Natural killer cell (primary cell): Measurements from ENCODE around the gene TAF3. TPM values are rescaled to one million over a fixed set of nuclear protein-coding genes. Genes with fewer than 3 reads are reported as not detected.
A peak's percentile ranks its signal among the peaks of the same experiment; 100 is the strongest.

Source experiments
- ATAC-seq, 3 donors: fragments of 150-1000 bp in 2 of 3; fragments of 200-7000 bp in 1 of 3; cut with Tn5 transposase; 1 replicate in 1 of 3; 2 replicates in 2 of 3; pipeline ENCODE4 v1.10.0; 2021; ENCODE audit warnings: mild to moderate bottlenecking in 2 of 3, moderate library complexity in 2 of 3
- DNase-seq, 2 donors: peaks; one replicate each; pipeline versions ENCODE4 v3.0.0 to v3.0.0-alpha.2; 2013 to 2021; ENCODE audit warnings: mixed read lengths in 1 of 2
- H3K27ac ChIP-seq: one replicate; pipeline ENCODE4 v1.5.1; 2013; ENCODE audit warnings: mild to moderate bottlenecking, low read length
- H3K27me3 ChIP-seq: one replicate; pipeline ENCODE4 v1.6.1; 2013; ENCODE audit warnings: low read length; ENCODE audit not compliant: control insufficient read depth, insufficient read depth
- H3K36me3 ChIP-seq: one replicate; pipeline ENCODE4 v1.6.1; 2013; ENCODE audit warnings: low read length; ENCODE audit not compliant: control insufficient read depth, insufficient read depth
- H3K4me1 ChIP-seq: one replicate; pipeline ENCODE4 v1.6.1; 2013; ENCODE audit warnings: low read length; ENCODE audit not compliant: control insufficient read depth, insufficient read depth
- H3K4me3 ChIP-seq: one replicate; pipeline ENCODE4 v1.5.1; 2013; ENCODE audit warnings: low read length
- H3K9me3 ChIP-seq: one replicate; pipeline ENCODE4 v1.6.1; 2013; ENCODE audit warnings: low read length; ENCODE audit not compliant: control insufficient read depth, insufficient read depth
- H3K27ac Mint-ChIP-seq, 2 donors: one replicate each; pipeline ENCODE4 v1.8.0; 2022; ENCODE audit warnings: mild to moderate bottlenecking in 2 of 2, mixed read lengths in 2 of 2, moderate library complexity in 1 of 2
- H3K27me3 Mint-ChIP-seq, 2 donors: one replicate each; pipeline ENCODE4 v1.8.0; 2022; ENCODE audit warnings: low read depth in 2 of 2, mixed read lengths in 2 of 2
- H3K36me3 Mint-ChIP-seq: one replicate; pipeline ENCODE4 v1.8.0; 2022; ENCODE audit warnings: mixed read lengths
- H3K4me1 Mint-ChIP-seq, 2 donors: one replicate each; pipeline ENCODE4 v1.8.0; 2022; ENCODE audit warnings: mixed read lengths in 2 of 2
- H3K4me3 Mint-ChIP-seq: one replicate; pipeline ENCODE4 v1.8.0; 2022; ENCODE audit warnings: mild to moderate bottlenecking, moderate library complexity, mixed read lengths
- H3K9me3 Mint-ChIP-seq, 2 donors: one replicate each; pipeline ENCODE4 v1.8.0; 2022; ENCODE audit warnings: mixed read lengths in 2 of 2
- CTCF ChIP-seq: fragments of 200-600 bp; IDR thresholded peaks from one replicate; pipeline ENCODE4 v1.8.0; 2022; ENCODE audit warnings: antibody characterized with exemption
- WGBS: methylation state at CpG from one replicate; pipeline ENCODE4 v1.1.7; 2013; ENCODE audit warnings: missing lambda C conversion rate; ENCODE audit not compliant: insufficient coverage; 5-methylcytosine and 5-hydroxymethylcytosine counted together
- intact Hi-C: fragments of 100-400 bp; cut with micrococcal nuclease; formaldehyde crosslinking; loops from one replicate; pipeline ENCODE4 v1.14.2; 2022
- total RNA-seq, 4 donors: library from RNA; stranded (reverse); fragments of 120-200 nt in 1 of 4; gene quantifications; one replicate each; pipeline versions ENCODE4 v1.2.3 to v1.2.4, GENCODE V29; 2013 to 2022

Gene TAF3
- total RNA-seq, 3 donors from 2014 or later (not counting 1 experiment from before 2014, with no cell fraction given): 14.5 to 17.0 (median 15.6) TPM

- H3K27ac Mint-ChIP-seq: peak overlapping the region; percentile 86 to 98
- Histone ChIP-seq H3K27me3 (no peaks in the 10 kb centered on the region), H3K4me1 (peaks cover 69% of the 10 kb centered on the region), H3K9me3 (no peaks in the 10 kb centered on the region), H3K4me3 (no peak overlapping the region), H3K27ac (peak overlapping the region; percentile 83), H3K36me3 (peaks cover 59% of the 10 kb centered on the region)
- TF ChIP-seq CTCF: no peak
- ATAC-seq (no peak), DNase-seq (no peak)
- 93% methylated on average over 15 of the region's 15 CpGs for WGBS
- intact Hi-C loops: no loop called here
- peaks cover 23% of the 10 kb centered on the region for H3K36me3 Mint-ChIP-seq
- H3K9me3 Mint-ChIP-seq: no peaks in the 10 kb centered on the region
- no peaks in the 10 kb centered on the region for H3K27me3 Mint-ChIP-seq
- peaks cover 79 to 87% of the 10 kb centered on the region in 2 donors for H3K4me1 Mint-ChIP-seq
- peak overlapping the region; percentile 96 for H3K4me3 Mint-ChIP-seq
Observed at GRCh38 chr10:8063128-8063908, 245.0 kb downstream of the TAF3 start.

GRCh38 chr10:8063935-8064334 lies 245.6 kb downstream of the TAF3 start:
- peaks cover 25% of the 10 kb centered on the region for H3K36me3 Mint-ChIP-seq
- no peak overlapping the region for H3K27ac ChIP-seq
- intact Hi-C loops: no loop called here
- H3K9me3 Mint-ChIP-seq: no peaks in the 10 kb centered on the region
- no peak for TF ChIP-seq CTCF
- H3K4me3 Mint-ChIP-seq: peak overlapping the region; percentile 66
- ATAC-seq: no peak
- 94% methylated on average over 13 of the region's 13 CpGs for WGBS
- peaks cover 76 to 90% of the 10 kb centered on the region in 2 donors for H3K4me1 Mint-ChIP-seq
- H3K4me1 ChIP-seq: peaks cover 68% of the 10 kb centered on the region
- peaks cover 55% of the 10 kb centered on the region for H3K36me3 ChIP-seq
- no peak overlapping the region for H3K4me3 ChIP-seq
- no peak for DNase-seq
- H3K27me3 Mint-ChIP-seq: no peaks in the 10 kb centered on the region
- no peaks in the 10 kb centered on the region for H3K27me3 ChIP-seq
- no peaks in the 10 kb centered on the region for H3K9me3 ChIP-seq
- H3K27ac Mint-ChIP-seq: peak overlapping the region; percentile 86 to 98

GRCh38 chr10:8064436-8064835 lies 246.1 kb downstream of the TAF3 start:
- no peaks in the 10 kb centered on the region for H3K27me3 ChIP-seq
- intact Hi-C loops: no loop called here
- Mint-ChIP-seq H3K9me3 (no peaks in the 10 kb centered on the region), H3K4me3 (peak overlapping the region; percentile 66), H3K27ac (peak overlapping the region; percentile 86 to 98), H3K27me3 (no peaks in the 10 kb centered on the region), H3K4me1 (peaks cover 76 to 90% of the 10 kb centered on the region in 2 donors), H3K36me3 (peaks cover 30% of the 10 kb centered on the region)
- no peak for TF ChIP-seq CTCF
- peaks cover 68% of the 10 kb centered on the region for H3K4me1 ChIP-seq
- WGBS: 75% methylated on average over 5 of the region's 5 CpGs
- no peak overlapping the region for H3K27ac ChIP-seq
- H3K9me3 ChIP-seq: no peaks in the 10 kb centered on the region
- no peak overlapping the region for H3K4me3 ChIP-seq
- peaks cover 53% of the 10 kb centered on the region for H3K36me3 ChIP-seq
- ATAC-seq (no peak), DNase-seq (no peak)
